HS-27A (cell line): ENCODE measurements around the gene TRAF3IP1.

ENCODE experiments used
- DNase-seq: peaks from one replicate; pipeline ENCODE4 v3.0.0-alpha.2; 2012; ENCODE audit warnings: low read depth, missing footprints

The TRAF3IP1 gene

DNA sequence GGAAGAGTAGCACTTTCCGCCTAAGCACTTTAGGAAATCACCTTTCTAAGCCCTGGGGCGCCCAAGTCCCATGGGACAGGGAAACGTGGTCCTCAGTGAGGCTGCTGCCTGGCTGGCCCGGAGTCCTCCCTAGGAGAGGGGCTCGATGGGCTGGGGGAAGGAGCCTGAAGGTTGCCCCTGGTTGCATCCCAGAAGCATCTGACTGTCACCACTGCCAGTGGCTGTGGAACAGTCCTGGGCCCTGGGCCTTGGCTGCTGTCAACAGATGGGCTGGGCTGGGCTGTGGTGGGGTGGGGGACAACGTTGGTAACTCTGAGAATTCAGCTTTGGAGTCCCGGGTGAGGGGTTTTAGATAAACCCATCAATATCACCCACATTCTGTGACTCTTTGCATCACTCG, 128.9 kb downstream of the TRAF3IP1 start:
- no peak for DNase-seq

DNA sequence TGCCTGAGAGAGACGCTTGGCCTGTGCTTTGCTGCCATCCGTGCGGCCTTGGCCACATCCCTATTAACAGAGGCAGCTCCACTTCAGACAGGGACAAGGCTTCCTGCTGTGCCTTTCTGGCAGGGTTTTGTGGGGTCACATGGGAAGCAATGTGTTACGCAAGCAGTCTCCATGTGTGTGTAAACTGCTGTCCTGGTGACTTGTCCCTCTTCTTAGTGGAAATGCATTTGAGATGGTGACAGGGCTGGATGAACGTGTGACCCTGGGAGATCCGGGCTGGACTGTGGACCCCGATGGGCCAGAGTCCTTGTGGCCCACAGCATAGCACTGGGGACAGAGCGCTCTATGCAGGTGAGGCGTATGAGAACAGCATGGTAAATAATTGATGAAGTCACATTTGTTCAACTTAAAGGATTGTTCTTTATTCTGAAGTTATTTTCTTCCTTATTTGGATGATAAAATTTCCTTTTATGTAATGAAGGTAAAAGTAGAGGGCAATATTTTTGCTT, 129.6 kb downstream of the TRAF3IP1 start:
- no peak for DNase-seq

DNA sequence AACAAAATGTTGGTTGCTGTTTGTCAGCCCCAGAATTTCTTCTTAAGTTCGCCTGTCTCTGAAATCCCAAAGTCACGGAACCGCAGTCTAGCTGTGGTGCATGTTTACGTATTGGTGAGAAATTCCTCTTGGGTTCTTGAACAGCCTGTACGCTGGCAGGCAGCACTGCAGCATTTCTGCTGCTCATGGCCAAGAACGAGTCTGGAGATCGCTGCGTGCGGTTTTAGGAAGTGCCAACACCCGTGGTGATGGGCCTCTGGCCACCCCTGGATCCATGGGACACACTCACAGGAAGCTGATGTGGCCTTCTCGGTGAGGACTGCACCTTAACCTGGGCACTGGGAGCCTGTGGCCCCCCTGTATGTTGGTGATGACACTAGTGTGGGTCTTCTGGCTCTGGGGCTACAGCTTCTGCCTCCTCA, 130.1 kb downstream of the TRAF3IP1 start:
- DNase-seq = no peak
